Measurements from ENCODE around the gene ZNF862. TPM values are rescaled to one million over a fixed set of nuclear protein-coding genes. Genes with fewer than 3 reads are reported as not detected.
"Not testable (repeated sequence)": the region's sequence is repeated elsewhere in the genome, so short reads cannot be mapped to it uniquely, and the experiment has no call there.

The ZNF862 gene
- total RNA-seq, 1 donor from 2014 or later, result 19.6 TPM

DNA sequence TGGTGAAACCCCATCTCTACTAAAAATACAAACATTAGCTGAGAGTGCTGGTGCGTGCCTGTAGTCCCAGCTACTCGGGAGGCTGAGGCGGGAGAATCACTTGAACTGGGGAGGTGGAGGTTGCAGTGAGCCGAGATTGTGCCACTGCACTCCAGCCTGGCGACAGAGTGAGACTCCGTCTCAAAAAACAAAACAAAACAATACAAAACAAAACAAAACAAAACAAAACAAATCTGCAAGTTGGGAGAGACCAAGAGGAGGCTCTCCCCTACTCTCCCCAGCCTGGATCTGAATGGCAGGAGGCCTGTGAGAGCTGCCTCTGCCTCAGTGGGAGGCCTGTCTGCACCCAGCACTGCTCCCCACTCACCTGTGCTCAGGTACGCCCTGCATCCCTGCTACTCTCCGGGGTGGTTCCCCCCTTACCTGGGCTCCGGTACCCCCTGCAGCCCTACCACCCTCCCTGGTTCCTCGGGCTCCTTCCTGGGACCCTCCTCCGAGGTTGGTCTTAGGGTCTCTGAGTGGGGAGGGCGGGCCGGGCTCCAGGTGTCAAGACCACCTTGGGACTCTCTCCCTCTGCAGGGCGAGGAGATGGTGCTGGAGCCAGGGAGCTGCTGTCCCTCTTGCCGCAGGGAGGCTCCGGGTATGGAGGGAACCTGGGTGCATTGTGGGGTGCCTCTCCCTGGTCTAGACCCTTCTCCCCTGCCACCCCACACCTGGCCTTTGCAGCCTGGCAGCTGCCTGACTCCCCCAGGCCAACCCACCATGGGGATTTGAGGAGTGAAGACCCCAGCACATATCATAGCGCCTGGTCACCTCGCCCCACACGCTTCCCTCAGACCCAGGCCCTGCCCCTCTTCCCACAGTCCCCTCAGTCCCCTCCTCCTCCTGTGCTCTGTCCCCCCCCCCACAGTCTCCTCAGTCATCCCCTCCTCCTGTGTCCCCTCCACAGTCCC, 9.5 kb upstream of the ZNF862 start:
- no peak overlapping the region for H3K4me3 Mint-ChIP-seq
- no peak for DNase-seq (ENCODE audit: low read depth, low spot score)
- H3K4me1 Mint-ChIP-seq, result no peaks in the 10 kb centered on the region
- no peaks in the 10 kb centered on the region for H3K36me3 Mint-ChIP-seq (ENCODE audit: low read depth)
- H3K27ac Mint-ChIP-seq (ENCODE audit: unreplicated experiment), result no peak overlapping the region
- TF ChIP-seq, protein P1, sequence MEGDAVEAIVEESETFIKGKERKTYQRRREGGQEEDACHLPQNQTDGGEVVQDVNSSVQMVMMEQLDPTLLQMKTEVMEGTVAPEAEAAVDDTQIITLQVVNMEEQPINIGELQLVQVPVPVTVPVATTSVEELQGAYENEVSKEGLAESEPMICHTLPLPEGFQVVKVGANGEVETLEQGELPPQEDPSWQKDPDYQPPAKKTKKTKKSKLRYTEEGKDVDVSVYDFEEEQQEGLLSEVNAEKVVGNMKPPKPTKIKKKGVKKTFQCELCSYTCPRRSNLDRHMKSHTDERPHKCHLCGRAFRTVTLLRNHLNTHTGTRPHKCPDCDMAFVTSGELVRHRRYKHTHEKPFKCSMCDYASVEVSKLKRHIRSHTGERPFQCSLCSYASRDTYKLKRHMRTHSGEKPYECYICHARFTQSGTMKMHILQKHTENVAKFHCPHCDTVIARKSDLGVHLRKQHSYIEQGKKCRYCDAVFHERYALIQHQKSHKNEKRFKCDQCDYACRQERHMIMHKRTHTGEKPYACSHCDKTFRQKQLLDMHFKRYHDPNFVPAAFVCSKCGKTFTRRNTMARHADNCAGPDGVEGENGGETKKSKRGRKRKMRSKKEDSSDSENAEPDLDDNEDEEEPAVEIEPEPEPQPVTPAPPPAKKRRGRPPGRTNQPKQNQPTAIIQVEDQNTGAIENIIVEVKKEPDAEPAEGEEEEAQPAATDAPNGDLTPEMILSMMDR (conservative IDR thresholded peaks at IDR 0.05), result no peak
- no peaks in the 10 kb centered on the region for H3K9me3 Mint-ChIP-seq
- H3K27me3 Mint-ChIP-seq (ENCODE audit: low read depth), result peaks cover 28% of the 10 kb centered on the region

GRCh38 chr7:149830527-149830926, 7.6 kb upstream of the ZNF862 start:
- DNase-seq (ENCODE audit: low read depth, low spot score); H3K4me1 Mint-ChIP-seq; H3K36me3 Mint-ChIP-seq (ENCODE audit: low read depth); H3K9me3 Mint-ChIP-seq; H3K4me3 Mint-ChIP-seq; H3K27ac Mint-ChIP-seq (ENCODE audit: unreplicated experiment): not testable (repeated sequence)
- H3K27me3 Mint-ChIP-seq (ENCODE audit: low read depth), result peaks cover 44% of the 10 kb centered on the region

DNA sequence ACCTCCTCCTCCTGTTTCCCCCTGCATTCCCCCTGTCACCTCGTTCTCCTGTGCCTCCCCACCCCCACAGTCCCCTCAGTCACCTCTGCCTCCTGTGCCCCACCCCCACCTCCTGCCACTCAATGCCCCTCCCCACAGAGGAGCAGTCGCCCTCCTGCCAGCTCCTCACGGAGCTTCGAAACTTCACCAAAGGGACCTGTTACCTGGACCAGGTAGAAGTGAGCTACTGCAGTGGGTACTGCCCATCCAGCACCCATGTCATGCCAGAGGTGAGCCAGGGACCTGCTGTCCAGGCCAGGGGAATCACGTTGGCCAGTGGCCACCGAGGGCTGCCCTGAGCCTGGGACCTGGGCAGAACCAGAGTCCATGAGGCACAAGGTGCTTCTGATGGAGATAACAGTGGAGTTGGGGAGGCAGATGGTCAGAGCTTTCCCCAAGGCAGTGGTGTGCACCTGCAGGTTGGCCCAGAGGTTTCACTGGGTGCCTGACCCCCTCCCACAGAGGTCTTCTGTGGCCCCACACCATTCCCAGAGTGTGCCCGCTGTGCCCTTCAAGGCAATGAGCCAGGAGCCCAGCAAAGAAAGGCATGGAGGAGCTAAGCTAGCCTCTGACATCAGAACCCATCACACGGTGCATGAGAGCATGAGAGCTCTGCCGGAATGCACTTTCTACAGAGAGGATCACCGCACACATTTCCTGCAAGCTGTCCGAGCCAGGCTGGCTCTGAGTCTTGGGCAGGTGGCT, 7.0 kb upstream of the ZNF862 start:
- H3K4me3 Mint-ChIP-seq, result no peak overlapping the region
- no peaks in the 10 kb centered on the region for H3K9me3 Mint-ChIP-seq
- H3K36me3 Mint-ChIP-seq (ENCODE audit: low read depth), result no peaks in the 10 kb centered on the region
- no peak for DNase-seq (ENCODE audit: low read depth, low spot score)
- TF ChIP-seq, protein P1 (conservative IDR thresholded peaks at IDR 0.05), result no peak
- no peaks in the 10 kb centered on the region for H3K4me1 Mint-ChIP-seq
- H3K27me3 Mint-ChIP-seq (ENCODE audit: low read depth), result peaks cover 50% of the 10 kb centered on the region
- no peak overlapping the region for H3K27ac Mint-ChIP-seq (ENCODE audit: unreplicated experiment)

DNA sequence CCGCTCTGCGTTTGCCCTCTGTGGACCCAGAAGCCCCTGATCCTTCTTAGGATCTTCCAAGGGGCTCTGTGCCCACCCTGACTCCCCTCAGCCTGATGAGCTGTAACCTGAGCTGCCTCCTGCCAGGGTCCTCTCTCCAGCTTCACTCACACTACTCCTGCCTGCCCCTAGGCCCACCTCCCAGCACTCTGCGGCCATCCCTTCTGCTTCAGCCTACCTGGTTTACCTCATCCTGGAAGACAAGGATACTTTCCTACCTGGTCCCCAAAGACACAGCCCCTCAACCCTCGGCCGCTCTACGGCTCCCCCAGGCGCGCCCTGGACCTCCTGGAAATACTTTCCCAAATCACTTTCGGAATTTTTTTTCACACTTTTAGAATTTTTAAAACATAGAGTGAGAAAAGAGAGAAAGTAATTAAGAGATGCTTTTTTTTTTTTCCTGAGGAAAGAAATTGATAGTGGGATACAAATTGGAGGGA, 6.4 kb upstream of the ZNF862 start:
- no peaks in the 10 kb centered on the region for H3K36me3 Mint-ChIP-seq (ENCODE audit: low read depth)
- no peaks in the 10 kb centered on the region for H3K4me1 Mint-ChIP-seq
- H3K27ac Mint-ChIP-seq (ENCODE audit: unreplicated experiment), result no peak overlapping the region
- H3K4me3 Mint-ChIP-seq, result no peak overlapping the region
- no peak for DNase-seq (ENCODE audit: low read depth, low spot score)
- H3K27me3 Mint-ChIP-seq (ENCODE audit: low read depth), result peaks cover 55% of the 10 kb centered on the region
- H3K9me3 Mint-ChIP-seq, result no peaks in the 10 kb centered on the region
- TF ChIP-seq, protein P1 (conservative IDR thresholded peaks at IDR 0.05), result no peak

GRCh38 chr7:149832332-149833041, 5.7 kb upstream of the ZNF862 start:
- Mint-ChIP-seq H3K9me3 (no peaks in the 10 kb centered on the region), H3K27me3 (ENCODE audit: low read depth) (peaks cover 55% of the 10 kb centered on the region), H3K36me3 (ENCODE audit: low read depth) (no peaks in the 10 kb centered on the region), H3K27ac (ENCODE audit: unreplicated experiment) (no peak overlapping the region), H3K4me3 (no peak overlapping the region), H3K4me1 (peaks cover under 1% of the 10 kb centered on the region)
- no peak for DNase-seq (ENCODE audit: low read depth, low spot score)
- TF ChIP-seq, protein P1 (conservative IDR thresholded peaks at IDR 0.05), result no peak

All from neural crest cell (in vitro differentiated cells).